D341Med (cell line): ENCODE measurements around the gene HOXD11.

ENCODE experiments used
- DNase-seq: peaks from one replicate; pipeline ENCODE4 v3.0.0; 2012; ENCODE audit warnings: low spot score

Gene HOXD11

DNA sequence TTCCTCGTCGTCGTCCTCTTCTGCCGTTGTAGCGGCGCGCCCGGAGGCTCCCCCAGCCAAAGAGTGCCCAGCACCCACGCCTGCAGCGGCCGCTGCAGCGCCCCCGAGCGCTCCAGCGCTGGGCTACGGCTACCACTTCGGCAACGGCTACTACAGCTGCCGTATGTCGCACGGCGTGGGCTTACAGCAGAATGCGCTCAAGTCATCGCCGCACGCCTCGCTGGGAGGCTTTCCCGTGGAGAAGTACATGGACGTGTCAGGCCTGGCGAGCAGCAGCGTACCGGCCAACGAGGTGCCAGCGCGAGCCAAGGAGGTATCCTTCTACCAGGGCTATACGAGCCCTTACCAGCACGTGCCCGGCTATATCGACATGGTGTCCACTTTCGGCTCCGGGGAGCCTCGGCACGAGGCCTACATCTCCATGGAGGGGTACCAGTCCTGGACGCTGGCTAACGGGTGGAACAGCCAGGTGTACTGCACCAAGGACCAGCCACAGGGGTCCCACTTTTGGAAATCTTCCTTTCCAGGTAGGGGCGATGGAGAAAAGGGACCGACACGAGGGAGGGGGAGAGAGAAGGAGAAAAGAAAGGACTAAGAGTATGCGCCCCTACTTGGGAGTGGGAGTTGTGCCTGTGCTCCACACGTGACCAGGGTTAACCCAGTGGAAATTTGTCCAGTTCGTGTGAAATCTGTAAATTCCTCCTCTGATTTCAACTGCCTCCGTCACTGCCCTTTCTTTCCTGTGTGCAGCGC lies 13.8 kb upstream of the HOXD11 start:
- DNase-seq: no peak

DNA sequence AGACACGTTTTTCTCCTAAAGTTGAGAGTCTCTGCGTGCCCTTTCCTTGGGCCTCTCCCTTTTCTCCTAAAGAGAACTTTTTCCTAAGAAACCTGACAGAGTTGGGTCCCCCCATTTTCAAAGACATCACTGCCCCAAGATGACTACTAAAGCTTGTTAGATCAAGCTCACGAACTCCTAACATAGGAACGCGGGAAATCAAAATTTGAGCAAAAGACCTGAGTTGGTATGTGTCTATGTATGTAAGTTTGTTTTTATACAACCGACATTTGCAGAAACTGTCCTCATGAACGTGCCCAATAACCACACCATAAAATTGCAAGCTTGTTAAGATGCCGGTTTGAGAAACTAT lies 13.2 kb upstream of the HOXD11 start:
- DNase-seq: no peak

DNA sequence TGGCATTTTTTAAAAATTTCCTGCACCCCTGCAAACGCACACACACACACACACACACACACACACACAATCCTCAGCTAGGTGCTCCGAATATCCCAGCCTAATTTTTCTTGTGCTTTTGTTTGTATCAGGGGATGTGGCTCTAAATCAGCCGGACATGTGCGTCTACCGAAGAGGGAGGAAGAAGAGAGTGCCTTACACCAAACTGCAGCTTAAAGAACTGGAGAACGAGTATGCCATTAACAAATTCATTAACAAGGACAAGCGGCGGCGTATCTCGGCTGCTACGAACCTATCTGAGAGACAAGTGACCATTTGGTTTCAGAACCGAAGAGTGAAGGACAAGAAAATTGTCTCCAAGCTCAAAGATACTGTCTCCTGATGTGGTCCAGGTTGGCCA lies 12.7 kb upstream of the HOXD11 start:
- DNase-seq: no peak

DNA sequence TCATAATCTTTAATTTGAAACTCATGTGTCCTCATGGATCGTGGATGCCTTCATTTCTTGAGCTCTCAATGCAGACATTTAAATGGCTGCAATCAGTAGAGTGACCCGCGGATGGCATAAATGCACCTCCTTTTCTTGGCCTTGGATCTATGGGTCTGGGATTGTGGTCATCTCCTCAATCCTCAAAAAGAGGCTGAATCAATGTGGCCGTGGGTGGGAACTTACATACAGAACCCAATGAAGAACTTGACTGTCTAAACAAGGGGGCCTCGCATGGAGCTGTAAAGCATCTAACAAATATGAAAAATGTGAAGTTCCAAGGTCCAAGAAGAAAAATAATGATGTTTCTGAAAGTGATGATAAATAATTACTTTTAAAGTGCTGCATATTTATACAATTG lies 11.7 kb upstream of the HOXD11 start:
- DNase-seq: no peak

DNA sequence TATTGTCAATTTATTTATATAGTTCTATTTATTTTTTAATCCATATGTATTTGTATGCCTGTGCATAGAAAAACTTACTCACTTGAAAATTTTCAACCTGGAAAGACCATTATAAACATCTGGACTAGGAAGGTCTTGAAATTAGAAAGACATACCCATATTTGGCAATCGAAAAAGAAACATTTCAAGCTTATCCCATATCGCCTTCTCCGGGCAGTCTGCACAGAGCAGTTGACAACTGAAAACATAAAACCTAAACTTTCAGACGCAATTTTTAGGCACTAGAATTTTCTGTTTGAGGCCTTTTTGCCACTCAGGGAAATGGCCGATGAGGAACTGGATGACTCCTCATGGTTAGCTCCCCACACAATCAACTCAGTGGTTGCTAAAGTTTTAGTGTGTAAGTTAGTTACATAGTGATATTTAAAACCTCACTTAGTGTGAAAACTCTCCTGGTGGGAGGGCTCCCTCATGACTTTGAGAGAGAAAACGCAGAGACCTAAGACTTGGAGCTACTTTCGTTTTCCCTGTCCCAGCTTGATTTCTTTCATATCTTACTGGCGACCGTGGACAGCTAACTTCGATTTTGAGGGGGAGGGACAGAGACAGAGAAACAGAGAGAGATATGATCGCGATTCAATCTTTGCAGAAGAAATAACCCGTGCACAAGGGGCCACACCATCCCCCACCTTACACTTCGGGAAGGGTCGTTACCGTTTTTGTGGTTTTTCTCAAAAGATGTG lies 10.7 kb upstream of the HOXD11 start:
- no peak for DNase-seq

DNA sequence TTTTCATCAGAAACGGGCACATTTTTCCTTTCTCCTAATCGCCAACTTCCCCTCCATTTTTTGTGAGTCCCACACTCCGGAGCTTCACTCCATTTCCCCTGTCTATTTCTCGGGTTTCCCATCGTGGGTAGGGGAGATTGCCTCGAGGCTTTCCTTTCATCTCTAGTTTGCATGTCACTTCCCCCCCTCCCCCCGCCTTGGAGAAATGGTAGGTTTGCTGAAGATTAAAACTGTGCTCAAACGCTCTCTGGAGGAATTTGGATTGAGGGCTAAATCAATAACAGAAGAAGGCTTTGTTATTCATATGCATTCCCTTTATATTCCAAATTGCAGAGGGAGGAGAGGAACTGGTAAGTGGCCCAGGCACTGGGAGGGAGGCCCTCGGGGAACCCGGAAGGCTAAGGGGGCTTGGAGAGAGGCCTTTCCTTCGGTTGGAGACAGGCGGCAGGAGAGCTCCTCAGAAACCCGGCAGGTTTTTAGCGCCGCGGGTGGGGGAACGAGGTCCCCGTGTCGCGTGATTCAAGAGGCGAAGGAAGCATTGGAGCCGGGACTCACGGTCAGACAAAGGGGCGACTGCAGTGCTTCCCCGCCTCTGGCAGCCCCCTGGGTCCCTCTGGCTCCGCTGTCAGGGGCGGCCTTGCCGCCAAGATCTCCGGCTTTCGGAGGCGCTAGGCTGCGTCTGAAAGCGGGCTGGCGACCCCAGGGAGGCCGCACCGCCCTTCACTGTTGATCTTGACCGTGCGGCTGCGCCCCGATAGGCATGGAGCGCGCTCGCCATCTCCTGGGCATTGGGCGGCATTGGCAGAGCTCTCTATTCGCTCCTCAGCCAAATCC lies 9.9 kb upstream of the HOXD11 start:
- peak; percentile 83 for DNase-seq

DNA sequence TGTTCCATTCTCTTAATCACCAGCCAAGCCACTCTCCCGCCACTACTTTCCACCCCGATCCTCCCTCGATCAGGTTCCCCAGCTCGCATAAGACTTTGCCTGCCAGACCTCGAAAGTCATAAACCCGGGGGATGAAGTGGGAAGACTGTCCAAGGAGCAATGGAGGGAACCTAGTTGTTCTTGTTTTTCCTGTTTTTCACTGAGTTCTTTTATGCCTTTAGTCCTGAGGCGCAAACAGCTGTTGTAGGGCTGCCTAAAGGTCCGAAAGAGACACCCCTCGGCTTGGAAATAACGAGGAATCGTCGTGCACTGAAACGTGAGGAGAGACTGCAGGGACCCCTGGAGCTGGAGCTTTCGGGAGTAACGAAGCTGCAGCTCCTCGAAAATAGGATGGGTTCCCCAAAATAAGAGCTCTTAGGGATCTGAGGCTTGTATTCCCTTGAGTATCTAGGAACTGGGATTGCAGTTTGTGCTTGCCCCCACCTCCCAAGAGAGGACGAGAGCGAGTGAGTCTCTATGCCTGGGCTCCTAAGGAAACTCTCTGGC lies 9.2 kb upstream of the HOXD11 start:
- no peak for DNase-seq

DNA sequence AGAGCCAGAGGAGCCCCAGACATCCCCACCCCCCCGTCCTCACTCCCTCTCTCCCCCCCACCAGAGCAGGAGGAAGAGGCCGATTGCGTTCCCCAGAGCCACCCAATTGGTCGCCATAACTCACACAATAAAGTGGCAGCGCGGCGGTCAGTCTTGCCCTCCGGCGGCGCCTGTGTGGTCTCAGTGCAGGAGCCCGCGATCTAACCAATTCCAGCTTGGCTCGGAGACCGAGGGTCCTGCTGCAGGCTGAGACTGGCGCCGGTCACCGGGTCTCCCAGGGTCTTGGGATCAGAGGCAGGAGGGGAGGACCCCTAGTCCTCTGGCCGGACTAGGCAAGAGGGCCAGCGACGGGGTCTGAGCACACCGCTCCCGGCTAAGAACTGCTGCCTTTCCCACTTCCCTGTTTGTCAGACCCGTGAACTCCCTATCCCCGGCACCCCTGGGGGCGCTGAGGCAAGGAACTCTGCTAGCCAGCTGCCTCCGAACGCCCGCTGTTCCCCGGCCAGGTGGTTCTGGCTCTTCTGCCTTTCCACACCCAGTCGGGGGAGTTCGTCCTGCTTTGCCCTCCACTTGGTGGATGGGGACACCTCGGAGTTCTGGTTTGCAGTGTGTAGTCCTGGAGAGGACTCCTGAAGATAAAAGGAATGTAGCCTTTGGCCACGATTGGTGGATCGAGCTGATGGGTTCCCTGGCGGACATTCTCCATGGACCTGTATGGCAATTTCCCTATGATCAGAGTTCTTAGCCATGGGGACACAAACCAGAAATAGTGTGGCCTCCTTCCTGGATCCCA lies 8.5 kb upstream of the HOXD11 start:
- DNase-seq: no peak

DNA sequence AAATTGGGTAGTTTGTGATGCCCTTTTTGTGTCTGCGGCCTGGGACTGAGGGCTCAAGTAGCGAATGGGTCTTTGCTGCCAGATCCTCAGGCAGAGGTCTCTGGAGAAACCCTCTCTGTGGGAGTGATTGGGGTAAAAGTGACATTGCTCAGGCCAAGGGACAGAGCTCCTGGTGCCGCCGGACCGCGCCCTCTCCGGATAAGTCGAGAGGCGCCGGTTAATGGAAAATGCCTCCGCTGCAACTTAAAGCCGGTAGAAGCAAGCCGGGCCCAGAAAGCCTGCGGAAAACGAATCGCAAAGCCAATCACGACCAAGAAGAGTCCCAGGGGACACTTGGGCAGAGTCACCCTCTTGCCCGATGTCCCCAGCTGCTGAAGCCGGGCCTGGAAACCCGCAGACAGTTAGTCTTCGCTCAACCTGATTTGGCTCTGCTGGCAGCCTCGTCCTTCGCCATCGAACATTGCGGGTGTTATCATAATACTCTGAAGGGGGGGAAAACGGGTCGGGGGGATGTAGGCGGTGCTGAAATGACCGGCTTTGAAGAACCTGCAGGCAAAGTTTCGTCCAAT lies 7.8 kb upstream of the HOXD11 start:
- no peak for DNase-seq

DNA sequence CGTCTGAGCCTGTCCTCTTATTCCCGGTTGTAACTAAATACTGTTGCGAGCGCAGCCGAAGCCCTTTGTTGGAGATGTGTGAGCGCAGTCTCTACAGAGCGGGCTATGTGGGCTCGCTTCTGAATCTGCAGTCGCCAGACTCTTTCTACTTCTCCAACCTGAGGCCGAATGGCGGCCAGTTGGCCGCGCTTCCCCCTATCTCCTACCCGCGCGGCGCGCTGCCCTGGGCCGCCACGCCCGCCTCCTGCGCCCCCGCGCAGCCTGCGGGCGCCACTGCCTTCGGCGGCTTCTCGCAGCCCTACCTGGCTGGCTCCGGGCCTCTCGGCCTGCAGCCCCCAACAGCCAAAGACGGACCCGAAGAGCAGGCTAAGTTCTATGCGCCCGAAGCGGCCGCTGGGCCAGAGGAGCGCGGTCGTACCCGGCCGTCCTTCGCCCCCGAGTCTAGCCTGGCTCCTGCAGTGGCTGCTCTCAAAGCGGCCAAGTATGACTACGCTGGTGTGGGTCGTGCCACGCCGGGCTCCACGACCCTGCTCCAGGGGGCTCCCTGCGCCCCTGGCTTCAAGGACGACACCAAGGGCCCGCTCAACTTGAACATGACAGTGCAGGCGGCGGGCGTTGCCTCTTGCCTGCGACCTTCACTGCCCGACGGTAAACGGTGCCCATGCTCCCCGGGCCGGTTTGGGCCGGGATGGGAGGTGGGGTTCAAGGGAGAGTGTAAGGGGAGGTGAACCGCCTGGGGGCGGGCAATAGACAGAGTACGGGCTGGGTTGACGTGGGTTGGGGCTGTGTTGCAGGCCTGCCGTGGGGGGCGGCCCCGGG lies 7.1 kb upstream of the HOXD11 start, which contains the start of gene HOXD12:
TSS of gene HOXD12 (plus strand) at position 68 of the 819 bp plus-strand sequence. CDS start at position 75, 7 bp downstream.
- DNase-seq: peak; percentile 31

DNA sequence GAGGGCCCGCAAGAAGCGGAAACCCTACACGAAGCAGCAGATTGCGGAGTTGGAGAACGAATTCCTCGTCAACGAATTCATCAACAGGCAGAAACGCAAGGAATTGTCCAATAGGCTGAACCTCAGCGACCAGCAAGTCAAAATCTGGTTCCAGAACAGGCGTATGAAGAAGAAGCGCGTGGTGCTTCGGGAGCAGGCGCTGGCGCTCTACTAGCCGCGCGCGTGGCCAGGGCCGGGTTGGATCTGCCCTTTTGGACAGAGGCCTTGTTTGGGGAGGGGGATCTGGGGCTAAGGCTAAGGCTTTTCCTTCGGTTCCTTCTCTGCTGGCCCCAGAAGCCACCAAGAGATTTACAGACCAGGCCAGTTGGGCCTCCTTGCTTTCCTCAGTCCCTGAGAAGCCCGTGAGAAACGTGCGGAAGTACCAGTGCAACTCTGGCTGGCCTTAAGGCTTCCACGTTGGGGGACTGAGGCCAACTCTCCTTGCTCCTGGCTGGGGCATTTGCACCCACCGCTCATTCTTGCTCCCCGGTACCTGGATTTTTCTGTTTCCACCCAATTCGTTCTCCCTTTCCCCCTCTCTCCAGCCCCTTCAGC lies 6.4 kb upstream of the HOXD11 start:
- DNase-seq: no peak

DNA sequence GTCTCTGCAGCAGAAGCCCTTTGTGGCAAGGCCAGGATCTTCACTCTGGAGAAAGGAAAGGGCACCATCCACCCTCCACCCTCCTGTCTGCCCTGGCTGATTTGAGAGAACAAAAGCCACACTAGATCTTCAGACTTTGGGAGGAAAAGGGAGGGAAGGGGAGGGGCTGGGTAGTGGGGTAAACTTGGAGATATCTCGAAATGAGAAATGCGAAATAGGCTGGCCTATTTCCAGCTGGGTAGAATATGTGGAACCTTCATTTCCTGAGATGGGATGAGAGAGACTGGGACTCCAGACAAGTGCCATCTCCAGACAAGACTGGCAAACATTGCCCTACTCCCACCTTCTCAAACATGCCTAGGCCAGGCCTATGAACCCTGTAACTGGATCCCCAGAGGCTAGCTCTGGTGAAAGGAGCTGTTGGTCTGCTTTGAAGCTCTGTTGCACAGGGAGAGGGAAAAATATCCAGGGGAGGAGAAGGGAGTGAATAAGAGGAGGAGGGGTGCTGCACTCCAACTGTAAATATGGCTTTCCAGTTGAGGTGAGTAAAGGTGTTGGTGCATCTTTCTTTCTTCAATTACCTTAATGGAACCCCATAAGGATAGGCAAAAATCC lies 5.8 kb upstream of the HOXD11 start:
- no peak for DNase-seq

DNA sequence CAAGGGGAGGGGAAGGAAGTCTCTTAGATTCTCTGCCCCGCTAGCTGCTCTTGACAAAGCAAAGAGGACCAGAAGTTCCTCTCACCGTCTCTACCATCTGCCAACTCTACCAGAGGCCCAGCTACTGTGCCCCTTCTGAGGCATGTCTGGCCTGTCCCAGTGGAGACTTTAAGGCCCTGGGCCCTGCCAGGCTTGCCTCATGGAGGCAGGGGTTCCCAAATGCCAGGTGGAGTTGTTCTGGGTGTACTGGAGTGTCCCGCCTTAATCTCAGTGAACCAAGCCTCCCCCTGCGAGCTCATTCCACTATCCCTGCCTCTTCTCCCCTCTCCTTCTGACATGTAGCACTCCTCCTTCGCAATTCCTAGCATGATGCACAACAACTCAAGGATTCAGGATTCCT lies 5.2 kb upstream of the HOXD11 start:
- no peak for DNase-seq

DNA sequence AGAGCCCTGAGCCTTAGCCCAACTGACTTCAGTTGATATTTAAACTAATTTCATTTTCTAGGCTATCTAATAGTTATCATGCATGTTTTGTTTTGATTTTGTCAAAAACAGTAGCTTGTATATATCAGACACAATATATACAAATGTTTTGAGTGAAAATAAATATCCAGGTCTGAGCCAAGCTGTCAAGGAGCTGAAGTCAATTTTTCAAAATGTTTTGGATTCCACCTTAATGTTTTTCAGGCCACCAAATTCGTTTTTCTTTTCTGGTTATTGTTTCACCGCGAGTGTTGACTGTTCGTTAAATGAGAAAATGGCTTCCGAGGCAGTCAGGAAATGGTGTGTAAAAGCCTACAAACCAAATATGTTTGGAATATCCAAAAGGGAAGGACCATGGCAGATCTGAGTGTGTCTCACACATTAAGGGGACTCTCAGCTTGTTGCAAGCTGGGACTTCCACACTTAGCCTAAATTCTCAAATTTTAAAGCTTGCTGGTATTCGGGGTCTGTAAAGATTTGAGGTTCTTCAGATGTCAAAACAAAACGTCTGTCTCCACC lies 4.7 kb upstream of the HOXD11 start:
- no peak for DNase-seq

DNA sequence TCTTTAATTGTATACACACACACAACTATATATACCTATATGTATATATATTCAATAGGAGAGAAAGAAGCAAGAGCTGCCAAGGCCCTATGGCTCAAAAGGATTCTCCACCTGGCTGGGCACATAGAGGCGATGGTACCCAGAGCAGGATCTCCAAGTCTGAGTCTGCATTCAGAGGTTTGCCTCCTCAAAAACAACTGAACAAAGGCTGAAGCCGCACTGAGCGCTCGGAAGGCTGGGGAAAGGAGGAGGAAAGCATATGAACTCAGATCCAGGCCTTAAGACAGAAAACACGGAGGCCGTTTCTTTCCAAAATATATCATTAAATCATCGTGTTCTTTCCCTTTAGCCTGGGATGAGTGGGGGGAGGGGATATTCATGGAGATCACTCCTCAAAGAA lies 3.9 kb upstream of the HOXD11 start:
- DNase-seq: no peak

DNA sequence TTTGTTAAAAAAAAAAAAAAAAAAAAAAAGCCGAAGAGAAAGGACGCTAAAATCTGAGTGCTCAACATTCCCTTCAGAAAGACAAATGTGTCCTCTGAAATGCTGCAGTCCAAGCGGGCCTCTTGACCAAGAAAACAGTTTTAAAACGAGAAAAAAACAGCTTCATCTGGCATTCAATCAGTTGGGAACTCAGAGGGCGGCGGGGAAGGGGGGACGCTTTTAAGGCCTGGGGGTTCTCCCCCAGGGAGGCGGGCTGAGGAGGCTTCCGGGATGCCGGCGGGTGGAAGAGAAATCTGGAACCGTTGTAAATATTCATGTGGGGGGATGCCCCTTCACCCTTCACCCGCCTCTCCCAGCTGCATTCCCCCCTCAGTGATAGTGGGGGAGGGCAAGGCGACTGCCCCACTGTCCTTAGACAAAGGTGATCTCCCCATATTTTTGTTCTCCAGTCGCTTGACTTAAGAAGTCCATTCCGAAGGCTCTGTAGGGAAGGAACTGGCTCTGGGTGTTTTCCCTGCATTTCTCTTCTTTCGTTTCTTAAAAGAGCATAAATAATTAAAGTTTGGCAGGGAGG lies 3.3 kb upstream of the HOXD11 start:
- DNase-seq: no peak

DNA sequence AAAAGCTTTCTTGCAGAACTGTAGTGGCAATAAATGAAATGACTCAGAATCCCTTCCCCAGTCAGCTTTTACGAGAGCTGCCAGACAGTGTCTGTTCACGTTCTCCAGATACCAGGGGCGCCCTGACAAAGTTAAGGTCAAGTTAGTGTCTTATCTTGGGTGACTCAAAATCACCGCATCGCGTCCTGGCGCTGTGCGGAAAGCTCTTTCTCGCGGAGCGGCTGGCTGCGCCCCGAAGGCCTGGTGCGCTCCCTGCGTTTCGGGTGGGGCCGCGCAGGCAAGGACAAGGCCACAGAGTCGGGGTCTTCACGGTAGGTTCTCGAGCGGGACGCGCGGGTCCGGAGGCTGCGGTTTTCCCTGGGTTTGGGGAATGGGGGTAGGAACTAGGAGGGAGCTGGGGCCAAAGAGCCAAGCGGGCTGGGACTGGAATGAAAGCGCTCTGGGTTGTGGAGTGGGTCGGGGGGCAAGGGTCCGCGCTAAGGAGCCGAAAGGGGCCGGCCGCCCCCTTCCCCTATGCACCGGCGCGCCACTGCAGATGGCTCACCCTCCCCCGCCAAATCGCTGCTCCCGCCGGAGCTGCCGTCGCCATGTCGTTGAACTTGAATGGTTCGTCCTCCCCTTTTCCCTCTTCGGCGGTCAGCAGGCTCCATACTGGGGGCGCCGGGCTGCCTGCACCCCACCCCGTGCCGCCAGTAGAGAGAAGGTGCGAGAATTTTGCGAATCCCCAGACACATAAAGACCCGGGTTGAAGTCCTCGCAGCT lies 2.6 kb upstream of the HOXD11 start:
- DNase-seq: no peak

DNA sequence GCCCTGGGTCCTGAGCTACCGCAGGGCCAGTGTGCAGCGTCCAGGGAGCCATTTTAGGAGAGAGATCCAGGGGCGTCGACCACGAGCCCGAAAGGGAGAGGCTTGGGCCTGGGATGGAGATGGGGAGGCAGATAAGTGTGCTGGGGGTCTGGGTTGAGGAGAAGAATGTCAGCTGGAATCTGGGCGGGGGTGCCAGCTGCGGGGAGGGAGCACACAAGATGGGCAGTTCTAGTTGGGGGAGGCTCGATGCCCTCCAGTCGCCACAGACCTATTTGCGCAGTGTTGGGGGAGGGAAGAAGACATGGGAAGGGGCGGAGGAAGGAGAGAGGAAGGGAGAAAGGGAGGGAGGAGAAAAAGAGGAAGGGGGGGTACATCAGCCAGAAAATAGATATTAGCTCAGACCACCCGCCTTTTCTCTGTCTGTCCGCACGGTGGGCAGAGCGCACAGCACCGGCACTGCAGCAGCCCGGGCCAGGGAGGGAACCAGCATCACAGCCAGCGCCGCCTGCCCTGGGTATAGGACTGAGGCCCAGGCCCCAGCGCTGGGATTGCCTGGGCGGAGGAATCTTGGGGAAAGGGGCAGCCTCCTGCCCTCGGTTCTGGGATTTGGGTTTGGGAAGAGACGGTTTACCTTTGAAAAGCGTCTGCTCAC lies 1.9 kb upstream of the HOXD11 start:
- no peak for DNase-seq
